GM18519 (cell line): ENCODE measurements around the gene CDR2L.
A peak's percentile ranks its signal among the peaks of the same experiment; 100 is the strongest.
"Not testable (repeated sequence)": the region's sequence is repeated elsewhere in the genome, so short reads cannot be mapped to it uniquely, and the experiment has no call there.

Experiments
- ATAC-seq: cut with Tn5 transposase; IDR thresholded peaks from one replicate; pipeline ENCODE4 v1.9.1; 2021; ENCODE audit warnings: mild to moderate bottlenecking, moderate library complexity; ENCODE audit not compliant: unreplicated experiment, low FRiP score

CDR2L gene

DNA sequence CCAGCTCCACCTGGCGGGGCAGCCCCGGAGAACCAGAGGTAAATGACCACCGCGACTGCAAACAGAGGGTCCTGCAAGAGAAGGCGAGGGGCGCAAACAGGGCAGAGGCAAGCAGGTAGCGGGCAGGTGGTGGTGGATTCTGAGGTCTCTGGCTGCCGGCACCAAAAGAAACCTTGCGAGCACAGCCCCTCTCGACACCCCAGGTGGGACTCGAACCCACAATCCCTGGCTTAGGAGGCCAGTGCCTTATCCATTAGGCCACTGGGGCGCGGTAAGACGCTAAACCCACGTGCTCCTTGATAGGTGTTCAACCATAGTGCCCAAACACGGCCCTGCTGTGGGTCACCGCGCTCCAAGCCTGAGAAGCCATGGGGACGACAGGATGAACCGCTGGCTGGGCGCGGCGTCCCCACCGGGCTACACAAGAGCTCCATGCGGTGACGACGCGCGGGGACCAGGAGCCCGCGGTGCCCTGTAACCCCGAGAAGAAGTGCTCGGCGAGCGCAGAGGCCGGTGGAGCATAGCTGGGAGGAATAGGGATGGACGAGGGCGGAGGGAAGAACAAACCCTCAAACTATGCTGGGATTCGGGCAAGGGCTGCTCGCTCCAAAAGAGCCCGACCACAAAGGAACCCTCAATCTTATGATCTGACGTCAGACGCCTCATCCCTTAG, 46.9 kb downstream of the CDR2L start:
- peak; percentile 5 for ATAC-seq

DNA sequence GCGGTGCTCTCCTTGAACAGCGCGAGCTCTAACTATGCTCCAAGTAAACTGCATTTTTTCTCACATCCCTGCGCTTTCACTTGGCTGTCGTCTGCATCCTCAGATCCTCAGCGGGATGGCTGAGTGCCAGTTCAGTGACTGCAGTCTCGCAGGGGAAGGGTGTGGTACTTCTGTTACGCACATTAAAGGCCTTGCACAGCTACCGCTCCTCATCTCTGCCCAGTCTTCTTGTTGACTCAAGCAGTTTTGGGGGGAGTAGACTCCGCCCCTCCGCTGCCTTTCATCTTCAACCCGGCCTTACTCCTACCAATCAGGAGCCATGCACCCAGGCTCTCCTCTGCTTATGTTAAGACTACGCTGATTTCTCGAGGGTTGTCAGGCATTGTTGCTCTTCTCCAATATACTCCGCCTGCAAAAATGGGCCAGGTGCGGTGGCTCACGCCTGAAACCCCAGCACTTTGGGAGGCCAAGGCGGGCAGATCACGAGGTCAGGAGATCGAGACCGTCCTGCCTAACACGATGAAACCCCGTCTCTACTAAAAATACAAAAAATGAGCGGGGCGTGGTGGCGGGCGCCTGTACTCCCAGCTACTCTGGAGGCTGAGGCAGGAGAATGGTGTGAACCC, 49.3 kb downstream of the CDR2L start:
- ATAC-seq: no peak

DNA sequence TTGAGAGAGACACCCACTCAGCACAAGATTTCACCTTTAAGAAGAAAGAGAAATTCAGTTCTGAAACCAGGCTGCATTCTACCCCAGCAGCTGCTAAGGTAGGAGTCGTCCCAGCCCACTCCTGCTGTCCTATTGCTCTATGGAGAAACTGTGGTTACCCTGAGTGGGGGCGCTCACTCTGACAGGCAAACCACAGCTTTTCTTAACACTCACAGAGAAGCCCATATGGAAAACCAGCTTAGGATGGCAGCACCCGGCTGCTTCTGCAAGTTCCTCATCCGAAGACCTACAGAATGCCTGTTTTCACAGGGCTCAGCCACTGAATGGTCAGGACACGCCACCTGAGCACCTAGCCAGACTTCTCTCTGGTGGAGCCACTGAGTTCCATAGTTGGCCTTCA, 51.8 kb downstream of the CDR2L start:
- ATAC-seq: no peak

- no peak for ATAC-seq
Measured at GRCh38 chr17:75041656-75042280, 54.3 kb downstream of the CDR2L start.

GRCh38 chr17:75043789-75044188, 56.4 kb downstream of the CDR2L start:
- ATAC-seq: not testable (repeated sequence)

DNA sequence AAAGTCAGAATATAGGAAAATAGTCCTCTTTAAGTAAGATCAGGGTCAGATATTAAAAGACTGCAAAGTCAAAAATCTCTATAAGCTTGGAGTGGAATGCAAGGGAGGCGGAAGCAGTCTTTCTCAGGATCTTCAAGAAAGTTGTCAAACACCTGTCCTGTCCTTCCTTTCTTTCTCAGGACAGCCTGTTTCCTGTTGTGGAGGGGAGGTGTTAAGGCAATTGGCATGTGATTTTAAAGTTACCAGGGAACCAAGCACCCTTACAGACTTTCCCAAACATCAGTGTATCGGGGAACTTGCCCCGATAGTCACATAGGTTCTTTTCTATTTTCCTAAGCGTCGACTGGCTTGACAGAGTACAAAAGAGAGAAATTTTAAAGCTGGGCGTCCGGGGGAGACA, 57.3 kb downstream of the CDR2L start:
- ATAC-seq: no peak

- ATAC-seq: not testable (repeated sequence)
Measured at GRCh38 chr17:75045946-75046406, 58.5 kb downstream of the CDR2L start.

DNA sequence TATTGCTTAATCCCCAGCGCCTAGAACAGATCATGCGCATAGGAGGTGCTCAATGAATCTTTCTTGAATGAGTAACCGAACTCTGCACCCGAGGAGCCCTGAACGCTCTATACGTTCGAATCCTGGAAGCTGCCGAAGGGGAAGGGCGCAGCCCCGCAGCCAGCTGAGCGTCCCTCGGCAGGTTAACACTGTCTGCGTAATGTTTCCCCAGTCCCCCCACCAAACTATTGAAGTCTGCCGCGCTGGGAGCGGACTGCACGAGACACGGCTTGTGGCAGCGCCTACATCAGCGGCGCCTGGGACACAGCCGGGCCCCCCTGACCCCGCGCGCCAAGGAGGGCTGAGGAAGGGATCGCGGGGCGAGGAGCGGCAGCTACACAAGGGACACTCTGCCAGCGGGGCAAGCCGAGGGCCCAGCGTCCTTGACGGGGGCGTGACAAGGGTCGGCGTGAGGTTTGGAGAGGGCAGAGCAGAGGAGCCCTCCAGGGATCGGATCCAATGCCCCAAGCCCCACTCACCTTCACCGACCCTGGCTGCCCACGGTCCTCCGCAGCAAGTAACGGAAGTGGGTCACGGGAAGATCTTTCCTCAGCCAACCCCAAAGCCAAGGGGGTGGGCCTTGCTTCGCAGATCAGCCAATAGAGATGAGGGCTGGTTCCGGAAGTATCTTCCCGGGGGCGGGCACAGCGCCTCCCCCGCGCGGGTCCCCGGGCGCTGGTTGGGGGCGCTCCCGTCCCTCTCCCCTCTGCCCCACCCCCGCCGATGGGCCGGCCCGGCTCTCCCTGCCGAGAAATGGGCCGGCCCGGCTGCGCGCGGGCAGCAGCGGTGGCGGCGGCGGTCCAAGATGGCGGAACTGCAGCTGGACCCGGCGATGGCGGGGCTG, 59.2 kb downstream of the CDR2L start, which contains the start of the genes ATP5PD and KCTD2:
Gene ATP5PD (minus strand): TSS at position 563 of the 883 bp plus-strand sequence. CDS start 4,319 bp downstream, outside the sequence.
Gene KCTD2 (plus strand): TSS at position 819 of the 883 bp plus-strand sequence. CDS start 26 bp downstream, at position 845.
- ATAC-seq: peak; percentile 87

DNA sequence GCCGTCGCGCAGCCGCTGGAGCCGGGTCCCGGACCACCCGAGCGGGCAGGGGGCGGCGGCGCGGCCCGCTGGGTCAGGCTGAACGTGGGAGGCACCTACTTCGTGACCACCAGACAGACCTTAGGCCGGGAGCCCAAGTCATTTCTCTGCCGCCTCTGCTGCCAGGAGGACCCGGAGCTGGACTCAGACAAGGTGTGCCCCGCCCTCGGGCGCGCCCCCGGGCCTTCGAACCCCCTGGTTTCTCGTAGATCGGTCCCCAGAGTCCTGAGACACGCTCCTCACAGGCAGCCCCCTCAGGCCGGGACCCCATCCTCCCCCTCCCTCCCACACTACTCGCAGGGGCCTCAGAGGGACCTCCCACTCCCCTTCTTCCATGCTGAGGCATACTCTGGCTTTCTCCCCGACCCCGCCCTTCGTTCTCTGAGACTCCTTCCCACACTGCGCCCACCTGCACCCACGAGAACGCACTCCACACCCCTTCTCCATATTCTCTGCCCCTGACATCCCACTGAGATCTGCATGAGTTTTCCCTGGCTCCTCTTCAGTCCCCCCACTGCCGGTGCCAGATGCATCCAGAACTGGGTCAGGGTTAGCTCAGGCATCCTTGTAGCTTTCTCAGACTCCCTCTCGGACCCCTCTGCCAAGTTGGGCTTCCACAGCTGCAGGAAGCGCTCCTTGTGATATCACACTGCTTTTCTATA, 60.1 kb downstream of the CDR2L start:
- no peak for ATAC-seq

- no peak for ATAC-seq
Measured at GRCh38 chr17:75048249-75048878, 60.9 kb downstream of the CDR2L start.

DNA sequence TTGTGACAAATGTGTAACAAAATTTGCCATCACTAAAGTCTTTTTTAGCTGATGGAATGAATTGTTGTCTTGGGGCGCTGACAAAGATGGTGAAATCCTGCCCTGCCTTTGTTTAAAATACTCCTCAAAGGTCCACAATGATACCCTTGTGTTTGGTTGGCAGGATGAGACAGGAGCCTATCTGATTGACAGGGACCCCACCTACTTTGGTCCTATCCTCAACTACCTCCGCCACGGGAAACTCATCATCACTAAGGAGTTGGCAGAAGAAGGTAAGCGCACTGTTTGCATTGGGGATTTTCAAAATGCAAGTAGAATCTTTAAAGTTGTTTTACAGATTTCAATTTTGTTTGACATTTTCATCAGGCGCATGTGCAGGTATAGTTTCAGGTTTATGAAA, 61.6 kb downstream of the CDR2L start:
- ATAC-seq: no peak

- no peak for ATAC-seq
Measured at GRCh38 chr17:75049706-75050105, 62.3 kb downstream of the CDR2L start.

- ATAC-seq: no peak
Measured at GRCh38 chr17:75051941-75052340, 64.5 kb downstream of the CDR2L start.
